PC-9 (cell line): ENCODE data around the gene RPL7A.
"Not testable (repeated sequence)": the region's sequence is repeated elsewhere in the genome, so short reads cannot be mapped to it uniquely, and the experiment has no call there.

ENCODE experiments used
- EZH2 ChIP-seq: fragments of 200-600 bp; sonication (generic); IDR thresholded peaks from 2 replicates; pipeline ENCODE4 v1.8.0; 2017; ENCODE audit warnings: antibody characterized with exemption, low read depth
- TF ChIP-seq, protein P1 (sequence below): fragments of 200-600 bp; sonication (generic); conservative IDR thresholded peaks from 2 replicates; pipeline ENCODE4 v1.6.1; 2017; ENCODE audit warnings: mixed run types, antibody characterized with exemption, mild to moderate bottlenecking, moderate library complexity

- TF ChIP-seq, protein P1, sequence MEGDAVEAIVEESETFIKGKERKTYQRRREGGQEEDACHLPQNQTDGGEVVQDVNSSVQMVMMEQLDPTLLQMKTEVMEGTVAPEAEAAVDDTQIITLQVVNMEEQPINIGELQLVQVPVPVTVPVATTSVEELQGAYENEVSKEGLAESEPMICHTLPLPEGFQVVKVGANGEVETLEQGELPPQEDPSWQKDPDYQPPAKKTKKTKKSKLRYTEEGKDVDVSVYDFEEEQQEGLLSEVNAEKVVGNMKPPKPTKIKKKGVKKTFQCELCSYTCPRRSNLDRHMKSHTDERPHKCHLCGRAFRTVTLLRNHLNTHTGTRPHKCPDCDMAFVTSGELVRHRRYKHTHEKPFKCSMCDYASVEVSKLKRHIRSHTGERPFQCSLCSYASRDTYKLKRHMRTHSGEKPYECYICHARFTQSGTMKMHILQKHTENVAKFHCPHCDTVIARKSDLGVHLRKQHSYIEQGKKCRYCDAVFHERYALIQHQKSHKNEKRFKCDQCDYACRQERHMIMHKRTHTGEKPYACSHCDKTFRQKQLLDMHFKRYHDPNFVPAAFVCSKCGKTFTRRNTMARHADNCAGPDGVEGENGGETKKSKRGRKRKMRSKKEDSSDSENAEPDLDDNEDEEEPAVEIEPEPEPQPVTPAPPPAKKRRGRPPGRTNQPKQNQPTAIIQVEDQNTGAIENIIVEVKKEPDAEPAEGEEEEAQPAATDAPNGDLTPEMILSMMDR: not testable (repeated sequence)
- not testable (repeated sequence) for TF ChIP-seq EZH2
These were observed 30.5 kb upstream of the RPL7A start for GRCh38 chr9:133317551-133317950.
